NCI-H446 (cell line): ENCODE measurements around the gene SNRPB.

Experiments
- DNase-seq, 2 experiments: peaks; one replicate each; lab custom pipeline; 2025; lab: John Stamatoyannopoulos, UW

The SNRPB gene

GRCh38 chr20:2429051-2429450, 41.5 kb downstream of the SNRPB start:
- no peak for DNase-seq

DNA sequence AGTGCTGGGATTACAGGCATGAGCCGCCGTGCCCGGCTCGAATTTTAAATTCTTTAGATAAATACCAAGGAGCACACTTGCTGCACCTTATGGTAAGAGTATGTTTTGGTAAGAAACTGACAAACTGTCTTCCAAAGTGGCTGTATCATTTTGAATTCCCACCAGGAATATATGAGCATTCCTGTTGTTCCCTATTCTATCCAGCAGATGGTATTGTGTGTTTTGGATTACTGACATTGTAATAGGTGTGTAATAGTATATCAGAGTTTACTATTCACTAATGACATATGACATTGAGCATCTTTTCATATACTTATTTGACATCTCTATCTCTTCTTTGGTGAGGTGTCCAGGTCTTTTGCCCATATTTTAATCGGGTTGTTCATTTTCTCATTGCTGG, 49.3 kb downstream of the SNRPB start:
- DNase-seq = no peak

DNA sequence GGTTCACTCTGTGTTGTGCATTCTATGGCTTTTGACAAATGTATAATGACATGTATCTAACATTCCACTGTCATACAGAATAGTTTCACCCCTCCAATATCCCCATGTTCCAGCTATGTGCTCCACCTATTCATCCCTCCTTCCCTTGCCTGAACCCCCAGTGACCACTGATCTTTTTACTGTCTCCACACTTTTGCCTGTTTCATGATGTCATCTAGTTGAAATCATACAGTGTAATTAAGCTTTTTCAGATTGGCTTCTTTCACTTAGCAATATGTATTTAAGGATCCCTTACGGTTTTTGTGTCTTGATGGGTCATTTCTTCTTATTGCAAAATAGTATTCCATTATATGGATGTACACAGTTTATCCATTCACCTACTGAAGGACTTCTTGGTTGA, 50.1 kb downstream of the SNRPB start:
- DNase-seq = no peak

- DNase-seq = no peak
These were observed 52.2 kb downstream of the SNRPB start for GRCh38 chr20:2418388-2418787.

DNA sequence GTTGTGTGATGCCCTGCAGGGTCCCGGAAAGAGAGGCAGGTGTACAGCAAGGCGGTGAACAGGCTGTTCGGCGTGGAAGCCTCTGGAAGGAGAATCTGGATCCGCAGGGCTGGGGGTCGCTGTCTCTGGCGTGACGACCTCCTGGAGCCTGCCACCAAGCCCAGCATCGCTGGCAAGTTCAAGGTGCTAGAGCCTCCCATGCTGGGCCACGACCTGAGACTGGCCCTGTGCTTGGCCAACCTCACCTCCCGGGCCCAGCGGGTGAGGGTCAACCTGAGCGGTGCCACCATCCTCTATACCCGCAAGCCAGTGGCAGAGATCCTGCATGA, 53.4 kb downstream of the SNRPB start:
- no peak for DNase-seq

- no peak for DNase-seq
These were observed 53.9 kb downstream of the SNRPB start for GRCh38 chr20:2416541-2417212.
